Measurements from ENCODE around the gene FMN2.

- TF ChIP-seq POLR2A (IDR thresholded peaks at IDR 0.05): no peak
- TF ChIP-seq CTCF (IDR thresholded peaks at IDR 0.05): no peak
Measured at GRCh38 chr1:240457203-240457602, 365.5 kb downstream of the FMN2 start.

Data from body of pancreas (tissue), 4 donors.